ENCODE data around the gene FAM120B. TPM values are rescaled to one million over a fixed set of nuclear protein-coding genes. Genes with fewer than 3 reads are reported as not detected.

FAM120B gene
- total and polyA plus RNA-seq, 2 experiments from 2014 or later = 7.2 to 16.7 TPM

DNA sequence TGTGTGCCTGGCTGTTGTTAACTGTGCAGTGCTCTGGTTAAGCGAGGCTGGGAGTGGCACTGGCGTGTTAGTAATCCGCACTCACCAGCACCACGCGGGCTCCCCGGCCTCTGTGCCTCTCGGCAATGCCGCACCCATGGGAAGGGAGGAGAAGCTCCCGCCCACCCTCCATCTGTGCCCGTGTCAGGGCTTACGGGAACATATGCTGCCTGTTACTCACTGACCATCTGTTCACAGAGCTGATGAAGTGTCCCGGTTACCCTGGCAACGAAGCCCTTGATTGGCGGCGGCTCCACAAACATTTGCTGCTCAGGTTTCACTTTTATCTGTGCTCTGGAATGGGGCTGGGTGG lies 131.8 kb downstream of the FAM120B start (continued):
- TF ChIP-seq, protein P1, sequence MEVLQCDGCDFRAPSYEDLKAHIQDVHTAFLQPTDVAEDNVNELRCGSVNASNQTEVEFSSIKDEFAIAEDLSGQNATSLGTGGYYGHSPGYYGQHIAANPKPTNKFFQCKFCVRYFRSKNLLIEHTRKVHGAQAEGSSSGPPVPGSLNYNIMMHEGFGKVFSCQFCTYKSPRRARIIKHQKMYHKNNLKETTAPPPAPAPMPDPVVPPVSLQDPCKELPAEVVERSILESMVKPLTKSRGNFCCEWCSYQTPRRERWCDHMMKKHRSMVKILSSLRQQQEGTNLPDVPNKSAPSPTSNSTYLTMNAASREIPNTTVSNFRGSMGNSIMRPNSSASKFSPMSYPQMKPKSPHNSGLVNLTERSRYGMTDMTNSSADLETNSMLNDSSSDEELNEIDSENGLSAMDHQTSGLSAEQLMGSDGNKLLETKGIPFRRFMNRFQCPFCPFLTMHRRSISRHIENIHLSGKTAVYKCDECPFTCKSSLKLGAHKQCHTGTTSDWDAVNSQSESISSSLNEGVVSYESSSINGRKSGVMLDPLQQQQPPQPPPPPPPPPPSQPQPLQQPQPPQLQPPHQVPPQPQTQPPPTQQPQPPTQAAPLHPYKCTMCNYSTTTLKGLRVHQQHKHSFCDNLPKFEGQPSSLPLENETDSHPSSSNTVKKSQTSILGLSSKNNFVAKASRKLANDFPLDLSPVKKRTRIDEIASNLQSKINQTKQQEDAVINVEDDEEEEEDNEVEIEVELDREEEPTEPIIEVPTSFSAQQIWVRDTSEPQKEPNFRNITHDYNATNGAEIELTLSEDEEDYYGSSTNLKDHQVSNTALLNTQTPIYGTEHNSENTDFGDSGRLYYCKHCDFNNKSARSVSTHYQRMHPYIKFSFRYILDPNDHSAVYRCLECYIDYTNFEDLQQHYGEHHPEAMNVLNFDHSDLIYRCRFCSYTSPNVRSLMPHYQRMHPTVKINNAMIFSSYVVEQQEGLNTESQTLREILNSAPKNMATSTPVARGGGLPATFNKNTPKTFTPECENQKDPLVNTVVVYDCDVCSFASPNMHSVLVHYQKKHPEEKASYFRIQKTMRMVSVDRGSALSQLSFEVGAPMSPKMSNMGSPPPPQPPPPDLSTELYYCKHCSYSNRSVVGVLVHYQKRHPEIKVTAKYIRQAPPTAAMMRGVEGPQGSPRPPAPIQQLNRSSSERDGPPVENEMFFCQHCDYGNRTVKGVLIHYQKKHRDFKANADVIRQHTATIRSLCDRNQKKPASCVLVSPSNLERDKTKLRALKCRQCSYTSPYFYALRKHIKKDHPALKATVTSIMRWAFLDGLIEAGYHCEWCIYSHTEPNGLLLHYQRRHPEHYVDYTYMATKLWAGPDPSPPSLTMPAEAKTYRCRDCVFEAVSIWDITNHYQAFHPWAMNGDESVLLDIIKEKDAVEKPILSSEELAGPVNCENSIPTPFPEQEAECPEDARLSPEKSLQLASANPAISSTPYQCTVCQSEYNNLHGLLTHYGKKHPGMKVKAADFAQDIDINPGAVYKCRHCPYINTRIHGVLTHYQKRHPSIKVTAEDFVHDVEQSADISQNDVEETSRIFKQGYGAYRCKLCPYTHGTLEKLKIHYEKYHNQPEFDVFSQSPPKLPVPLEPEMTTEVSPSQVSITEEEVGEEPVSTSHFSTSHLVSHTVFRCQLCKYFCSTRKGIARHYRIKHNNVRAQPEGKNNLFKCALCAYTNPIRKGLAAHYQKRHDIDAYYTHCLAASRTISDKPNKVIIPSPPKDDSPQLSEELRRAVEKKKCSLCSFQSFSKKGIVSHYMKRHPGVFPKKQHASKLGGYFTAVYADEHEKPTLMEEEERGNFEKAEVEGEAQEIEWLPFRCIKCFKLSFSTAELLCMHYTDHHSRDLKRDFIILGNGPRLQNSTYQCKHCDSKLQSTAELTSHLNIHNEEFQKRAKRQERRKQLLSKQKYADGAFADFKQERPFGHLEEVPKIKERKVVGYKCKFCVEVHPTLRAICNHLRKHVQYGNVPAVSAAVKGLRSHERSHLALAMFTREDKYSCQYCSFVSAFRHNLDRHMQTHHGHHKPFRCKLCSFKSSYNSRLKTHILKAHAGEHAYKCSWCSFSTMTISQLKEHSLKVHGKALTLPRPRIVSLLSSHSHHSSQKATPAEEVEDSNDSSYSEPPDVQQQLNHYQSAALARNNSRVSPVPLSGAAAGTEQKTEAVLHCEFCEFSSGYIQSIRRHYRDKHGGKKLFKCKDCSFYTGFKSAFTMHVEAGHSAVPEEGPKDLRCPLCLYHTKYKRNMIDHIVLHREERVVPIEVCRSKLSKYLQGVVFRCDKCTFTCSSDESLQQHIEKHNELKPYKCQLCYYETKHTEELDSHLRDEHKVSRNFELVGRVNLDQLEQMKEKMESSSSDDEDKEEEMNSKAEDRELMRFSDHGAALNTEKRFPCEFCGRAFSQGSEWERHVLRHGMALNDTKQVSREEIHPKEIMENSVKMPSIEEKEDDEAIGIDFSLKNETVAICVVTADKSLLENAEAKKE (CRISPR knock-in tag; IDR thresholded peaks at IDR 0.05) = no peak
- TF ChIP-seq, protein P2, sequence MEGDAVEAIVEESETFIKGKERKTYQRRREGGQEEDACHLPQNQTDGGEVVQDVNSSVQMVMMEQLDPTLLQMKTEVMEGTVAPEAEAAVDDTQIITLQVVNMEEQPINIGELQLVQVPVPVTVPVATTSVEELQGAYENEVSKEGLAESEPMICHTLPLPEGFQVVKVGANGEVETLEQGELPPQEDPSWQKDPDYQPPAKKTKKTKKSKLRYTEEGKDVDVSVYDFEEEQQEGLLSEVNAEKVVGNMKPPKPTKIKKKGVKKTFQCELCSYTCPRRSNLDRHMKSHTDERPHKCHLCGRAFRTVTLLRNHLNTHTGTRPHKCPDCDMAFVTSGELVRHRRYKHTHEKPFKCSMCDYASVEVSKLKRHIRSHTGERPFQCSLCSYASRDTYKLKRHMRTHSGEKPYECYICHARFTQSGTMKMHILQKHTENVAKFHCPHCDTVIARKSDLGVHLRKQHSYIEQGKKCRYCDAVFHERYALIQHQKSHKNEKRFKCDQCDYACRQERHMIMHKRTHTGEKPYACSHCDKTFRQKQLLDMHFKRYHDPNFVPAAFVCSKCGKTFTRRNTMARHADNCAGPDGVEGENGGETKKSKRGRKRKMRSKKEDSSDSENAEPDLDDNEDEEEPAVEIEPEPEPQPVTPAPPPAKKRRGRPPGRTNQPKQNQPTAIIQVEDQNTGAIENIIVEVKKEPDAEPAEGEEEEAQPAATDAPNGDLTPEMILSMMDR (conservative IDR thresholded peaks at IDR 0.05; ENCODE audit: low read depth in 2 of 2) = no peak
- TF ChIP-seq STAT1 (IDR thresholded peaks at IDR 0.05; ENCODE audit: unreplicated experiment) = no peak
- TF ChIP-seq EZH2phosphoT487 (IDR thresholded peaks at IDR 0.05; ENCODE audit: unreplicated experiment) = no peak
- TF ChIP-seq, protein P3, sequence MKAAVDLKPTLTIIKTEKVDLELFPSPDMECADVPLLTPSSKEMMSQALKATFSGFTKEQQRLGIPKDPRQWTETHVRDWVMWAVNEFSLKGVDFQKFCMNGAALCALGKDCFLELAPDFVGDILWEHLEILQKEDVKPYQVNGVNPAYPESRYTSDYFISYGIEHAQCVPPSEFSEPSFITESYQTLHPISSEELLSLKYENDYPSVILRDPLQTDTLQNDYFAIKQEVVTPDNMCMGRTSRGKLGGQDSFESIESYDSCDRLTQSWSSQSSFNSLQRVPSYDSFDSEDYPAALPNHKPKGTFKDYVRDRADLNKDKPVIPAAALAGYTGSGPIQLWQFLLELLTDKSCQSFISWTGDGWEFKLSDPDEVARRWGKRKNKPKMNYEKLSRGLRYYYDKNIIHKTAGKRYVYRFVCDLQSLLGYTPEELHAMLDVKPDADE (IDR thresholded peaks at IDR 0.05) = no peak

DNA sequence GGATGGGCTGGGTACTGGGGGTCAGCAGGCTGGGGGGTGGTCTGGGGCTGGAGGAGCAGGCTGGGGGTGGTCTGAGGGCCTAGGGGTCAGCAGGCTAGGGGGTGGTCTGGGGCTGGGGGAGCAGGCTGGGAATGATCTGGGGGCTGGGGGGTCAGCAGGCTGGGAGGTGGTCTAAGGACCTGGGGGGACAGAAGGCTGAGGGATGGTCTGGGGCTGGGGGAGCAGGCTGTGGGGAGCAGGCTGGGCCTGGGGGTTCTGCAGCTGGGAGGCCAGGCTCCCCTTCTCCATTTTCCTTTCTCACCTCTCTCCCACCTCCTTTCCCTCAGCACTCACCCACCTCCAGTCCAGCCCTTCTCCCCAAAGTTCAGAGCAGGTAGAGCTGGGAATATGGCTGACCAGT lies 132.3 kb downstream of the FAM120B start:
- Mint-ChIP-seq H3K4me1 (peaks cover 21% of the 10 kb centered on the region), H3K36me3 (ENCODE audit: low read depth) (peaks cover 2% of the 10 kb centered on the region; the same call in 1 of the 3 replicates), H3K27me3 (ENCODE audit: insufficient read depth, low read depth, poor library complexity) (peaks cover 10% of the 10 kb centered on the region), H3K9me3 (peaks cover 3% of the 10 kb centered on the region; the same call in 1 of the 3 replicates), H3K27ac (no peak overlapping the region), H3K4me3 (no peak overlapping the region)
- H4K20me1 ChIP-seq (replicated peaks; ENCODE audit: insufficient read depth) = no peaks in the 10 kb centered on the region
- no peak overlapping the region for H3K4me2 ChIP-seq
- DNase-seq (ENCODE audit: low spot score) (no peak), ATAC-seq (no peak)
- H3F3A ChIP-seq (replicated peaks; ENCODE audit: low read depth) = no peaks in the 10 kb centered on the region
- no peak overlapping the region for H3K27ac ChIP-seq (ENCODE audit: low read depth)
- peak overlapping the region; percentile 38; the same call in 1 of the 2 replicates for H2AFZ ChIP-seq
- no peaks in the 10 kb centered on the region for H3K36me3 ChIP-seq (ENCODE audit: insufficient read depth)
- no peak overlapping the region for H3K4me3 ChIP-seq
- no peaks in the 10 kb centered on the region for H3K79me2 ChIP-seq (replicated peaks; ENCODE audit: insufficient read depth)
- no peaks in the 10 kb centered on the region for H3K27me3 ChIP-seq (ENCODE audit: insufficient read depth)
- H3K9me2 ChIP-seq (ENCODE audit: insufficient read depth) = 0 out of 2 replicates have a peak, but pooled peaks cover 3% of the 10 kb centered on the region
- peaks cover 10% of the 10 kb centered on the region; the same call in 1 of the 2 replicates for H3K4me1 ChIP-seq (ENCODE audit: insufficient read depth)
- TF ChIP-seq, protein P1 (CRISPR knock-in tag; IDR thresholded peaks at IDR 0.05) = no peak
- no peak for TF ChIP-seq NANOG (IDR thresholded peaks at IDR 0.05; ENCODE audit: borderline replicate concordance)

All from GM23338 (cell line).